GM18526 (cell line): ENCODE measurements around the gene ASB2.
A peak's percentile ranks its signal among the peaks of the same experiment; 100 is the strongest.

Experiments used
- POLR2A ChIP-seq: IDR thresholded peaks from 3 replicates; pipeline ENCODE4 v1.6.1; 2011; ENCODE audit not compliant: insufficient read length; ENCODE audit errors: extremely low read depth

ASB2 gene

DNA sequence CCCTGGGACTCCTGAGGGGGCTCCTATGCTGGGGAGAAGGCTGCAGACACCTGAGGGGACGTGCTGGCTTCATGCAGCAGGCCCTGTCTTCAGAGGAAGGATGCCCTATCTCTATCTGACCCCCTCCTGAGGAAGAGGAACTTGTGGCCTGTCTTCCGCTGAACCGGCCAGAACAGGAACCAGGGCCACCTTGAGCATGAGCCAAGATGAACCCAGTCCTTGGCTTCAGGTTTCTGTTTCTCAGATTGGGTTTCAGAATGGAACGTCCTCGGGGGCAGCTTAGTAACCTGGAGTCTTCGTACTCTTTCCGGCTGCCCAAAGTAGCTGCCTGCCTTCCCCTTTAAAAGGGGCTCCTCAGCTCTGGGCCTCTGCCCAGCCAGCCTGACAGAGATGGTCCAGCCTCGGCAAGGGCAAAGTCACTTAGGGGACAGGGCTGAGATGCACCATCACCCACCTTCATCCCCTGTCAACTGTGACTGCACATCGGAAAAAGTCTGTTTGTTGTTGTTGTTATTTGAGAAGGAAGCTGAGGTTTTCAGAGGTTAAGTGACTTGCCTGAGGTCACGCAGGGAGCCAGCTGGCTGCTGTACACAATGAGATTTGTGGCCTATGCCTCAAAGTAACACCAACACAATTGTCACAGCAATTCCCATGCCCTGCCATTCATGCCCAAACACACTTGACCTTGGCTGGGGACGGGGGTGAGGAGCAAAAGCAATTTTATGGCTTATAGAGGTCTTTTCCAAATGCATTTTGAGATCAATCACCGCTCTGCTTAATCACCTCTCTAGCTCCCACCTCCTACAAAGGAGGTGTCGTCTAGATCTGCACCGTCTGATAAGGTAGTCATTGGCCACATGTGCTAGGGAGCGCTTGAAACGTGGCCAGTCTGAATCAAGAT is 13.4 kb downstream of the ASB2 start:
- no peak for TF ChIP-seq POLR2A

DNA sequence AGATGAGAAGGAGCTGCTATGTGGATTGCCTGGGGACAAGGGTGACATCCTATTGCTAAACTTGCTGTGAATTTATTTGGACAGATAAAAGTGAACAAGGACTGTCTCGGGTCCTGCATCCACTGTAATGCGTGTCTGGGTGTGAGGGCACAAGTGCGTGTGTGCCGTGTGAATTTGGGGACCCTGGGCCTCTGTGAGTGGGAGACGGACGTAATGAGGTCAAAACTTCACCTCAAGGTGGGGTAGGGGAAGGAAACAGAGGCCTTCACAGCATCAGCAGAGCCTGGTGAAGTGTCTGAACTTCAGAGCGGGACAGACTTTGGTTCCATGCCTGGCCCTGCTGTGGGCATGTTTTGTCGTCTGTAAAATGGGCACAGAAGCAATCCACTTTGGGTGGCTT is 14.8 kb downstream of the ASB2 start:
- no peak for TF ChIP-seq POLR2A

DNA sequence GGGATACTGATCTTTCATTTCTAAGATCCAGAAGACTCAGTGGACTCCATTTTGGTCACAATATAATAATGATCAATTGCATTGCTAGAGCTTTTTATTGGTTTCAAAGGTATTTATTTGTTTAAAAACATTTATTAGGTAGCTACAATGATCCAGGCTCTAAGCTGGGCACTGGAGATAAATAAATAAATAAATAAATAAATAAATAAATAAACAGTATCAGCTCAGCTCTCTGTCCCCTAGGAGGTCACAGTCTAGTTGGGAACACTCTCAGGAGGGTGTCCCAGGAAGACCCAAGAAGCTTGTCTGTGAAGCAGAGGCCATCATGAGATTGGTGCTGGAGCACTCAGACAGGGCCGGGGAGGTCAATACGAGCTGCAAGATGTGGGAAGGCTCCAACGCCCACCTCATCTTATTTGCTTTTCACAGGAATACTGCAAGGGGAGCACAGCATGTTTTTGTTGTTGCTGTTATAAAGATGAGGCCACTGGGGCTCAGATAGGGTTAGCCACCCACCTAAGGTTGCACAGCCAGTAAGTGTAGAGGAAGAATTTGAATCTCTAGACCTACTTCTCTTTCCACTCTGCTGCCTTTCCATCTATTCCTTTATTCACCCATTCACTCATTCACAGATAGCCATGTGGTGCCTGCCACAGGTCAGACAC is 15.5 kb downstream of the ASB2 start:
- TF ChIP-seq POLR2A: no peak

DNA sequence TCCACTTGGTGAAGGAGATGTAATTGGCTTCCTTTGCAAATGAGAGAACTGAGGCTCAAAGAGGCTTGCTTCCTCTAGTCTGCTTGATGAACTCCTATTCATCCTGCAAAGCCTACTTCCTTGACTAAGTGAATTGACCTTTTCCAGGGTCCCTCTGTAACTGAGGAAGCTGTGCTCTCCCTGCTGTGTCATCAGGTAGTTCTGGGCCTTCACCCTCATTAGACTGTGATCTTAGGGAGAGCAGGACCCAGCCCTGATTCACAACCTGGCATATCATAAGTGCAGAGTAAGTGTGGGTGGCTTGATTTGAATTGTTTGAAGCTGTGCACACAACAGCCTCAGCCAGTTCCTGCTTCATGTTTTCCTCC is 16.3 kb downstream of the ASB2 start:
- no peak for TF ChIP-seq POLR2A

DNA sequence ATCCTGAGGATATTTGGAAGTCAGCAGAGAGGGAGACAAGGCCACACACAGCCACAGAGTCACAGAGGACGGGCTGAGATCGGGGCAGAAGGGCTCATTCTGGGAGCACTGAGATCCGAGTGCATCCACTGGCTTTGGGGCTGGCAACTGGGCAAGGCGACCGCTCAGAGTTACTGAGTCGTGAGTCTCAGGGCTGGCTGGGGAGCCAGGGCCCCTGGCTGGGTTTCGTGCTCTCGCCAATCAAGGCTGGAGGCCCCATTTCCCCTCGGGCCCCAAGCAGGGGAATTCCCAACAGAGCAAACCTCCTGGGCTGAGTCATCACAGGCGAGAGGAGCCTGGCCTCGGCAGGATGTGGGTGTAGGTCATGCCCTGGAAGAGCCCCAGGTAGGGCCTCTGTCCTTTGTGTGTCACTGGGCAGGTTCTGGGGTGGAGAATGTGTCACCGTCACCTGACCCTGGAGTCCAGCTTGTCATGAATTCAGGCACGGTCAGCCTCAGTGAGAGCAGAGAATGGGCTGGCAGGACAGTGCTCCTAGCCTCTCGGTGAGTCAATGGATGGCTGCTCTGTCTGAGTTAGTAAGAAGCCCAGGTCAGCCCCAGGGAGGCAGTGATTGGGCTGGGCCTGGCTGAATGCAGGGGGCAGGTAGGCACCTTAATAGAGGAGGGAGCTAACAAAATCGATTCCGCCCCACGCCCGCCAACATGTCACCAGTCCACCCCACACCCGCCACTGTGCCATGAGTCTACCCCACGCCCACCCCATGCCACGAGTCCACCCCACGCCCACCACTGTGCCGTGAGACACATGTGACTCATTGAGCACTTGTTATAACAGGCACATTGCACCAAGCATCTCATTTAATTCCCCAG is 16.9 kb downstream of the ASB2 start:
- TF ChIP-seq POLR2A: peak; percentile 40

DNA sequence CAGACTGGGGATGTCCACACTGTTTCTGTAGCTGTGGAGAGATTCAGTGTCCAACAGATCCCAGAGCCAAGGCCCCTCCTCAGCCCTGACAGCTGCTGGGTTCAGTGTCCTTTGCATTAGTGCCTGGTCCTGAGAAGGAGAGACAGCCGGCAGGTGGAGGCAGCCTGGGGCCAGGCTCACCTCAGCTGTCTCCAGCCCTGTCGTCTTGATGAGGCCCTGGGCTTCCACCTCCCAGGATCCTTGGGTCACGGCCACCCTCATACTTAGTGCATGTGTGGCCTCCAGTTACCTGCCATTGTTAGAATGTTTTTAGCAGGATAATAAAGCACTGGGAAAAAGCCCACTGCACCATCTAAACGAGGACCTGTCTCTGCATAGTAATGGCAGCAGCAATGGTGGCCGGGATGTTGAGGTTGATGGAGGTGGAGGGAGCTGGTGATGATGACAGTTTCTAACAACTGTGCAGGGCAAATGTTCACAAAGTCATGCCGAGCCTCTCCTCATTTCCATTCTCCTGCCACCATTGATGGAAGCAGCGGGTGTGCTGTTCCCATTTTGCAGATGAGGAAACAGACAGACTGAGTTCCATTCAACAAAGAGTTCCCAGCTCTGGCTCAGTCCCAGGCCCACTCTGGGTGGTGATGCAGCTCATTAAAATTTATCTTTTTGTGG is 17.7 kb downstream of the ASB2 start:
- no peak for TF ChIP-seq POLR2A

DNA sequence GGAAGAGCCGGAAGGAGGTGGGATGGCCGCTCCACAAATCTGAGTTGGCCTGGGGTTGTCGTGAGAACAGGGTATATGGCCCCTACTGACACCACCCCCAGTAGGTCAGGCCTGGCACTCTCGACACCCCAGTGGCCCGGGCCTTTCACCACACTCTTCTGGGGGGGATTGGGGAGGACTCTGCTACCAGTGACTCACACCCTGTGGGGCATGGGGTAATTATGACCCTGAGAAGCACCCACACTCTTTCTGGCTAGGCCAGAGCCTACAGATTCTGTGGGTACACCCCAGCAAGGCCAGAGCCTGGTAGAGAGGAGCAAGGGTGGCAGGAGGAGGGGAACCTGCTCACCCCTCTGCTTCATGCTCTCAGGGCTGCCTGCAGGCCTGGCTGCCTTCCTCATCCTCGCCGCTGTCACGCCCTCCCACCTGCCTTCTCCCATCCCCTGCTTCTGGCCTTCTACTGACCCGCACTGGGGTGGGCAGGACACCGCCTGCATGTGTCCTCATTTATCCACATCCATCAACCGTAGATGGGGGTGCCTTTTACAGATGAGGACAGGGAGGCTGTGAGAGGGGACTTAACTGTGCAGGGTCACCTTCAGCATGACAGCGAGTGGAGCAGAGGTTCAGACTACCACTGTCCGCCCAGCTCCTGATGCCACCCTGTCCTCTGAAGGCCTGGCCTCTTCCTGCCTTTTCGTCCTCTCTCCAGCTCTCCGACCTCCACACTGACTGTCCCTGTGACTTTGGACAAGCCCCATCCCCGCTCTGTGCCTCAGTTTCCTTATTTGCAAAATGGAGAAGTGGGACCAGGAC is 18.4 kb downstream of the ASB2 start:
- no peak for TF ChIP-seq POLR2A

DNA sequence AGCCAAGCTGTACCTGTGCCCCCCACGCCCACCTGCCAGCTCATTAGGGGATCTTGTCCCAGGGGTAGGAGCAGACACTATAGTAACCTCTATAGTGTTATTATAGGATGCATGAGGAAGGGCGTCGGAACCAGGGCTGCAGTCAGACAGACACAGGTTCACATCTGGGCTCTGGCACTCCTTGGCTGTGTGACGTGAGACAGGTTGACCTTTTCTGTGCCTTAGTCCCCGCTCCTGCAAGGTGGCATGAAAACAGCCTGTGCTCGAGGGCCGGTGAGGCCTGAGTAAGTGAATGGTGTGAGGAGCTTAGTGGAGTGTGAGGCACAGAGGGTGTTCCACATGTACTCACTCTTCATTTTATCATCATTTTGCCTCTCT is 19.0 kb downstream of the ASB2 start:
- TF ChIP-seq POLR2A: peak; percentile 13

DNA sequence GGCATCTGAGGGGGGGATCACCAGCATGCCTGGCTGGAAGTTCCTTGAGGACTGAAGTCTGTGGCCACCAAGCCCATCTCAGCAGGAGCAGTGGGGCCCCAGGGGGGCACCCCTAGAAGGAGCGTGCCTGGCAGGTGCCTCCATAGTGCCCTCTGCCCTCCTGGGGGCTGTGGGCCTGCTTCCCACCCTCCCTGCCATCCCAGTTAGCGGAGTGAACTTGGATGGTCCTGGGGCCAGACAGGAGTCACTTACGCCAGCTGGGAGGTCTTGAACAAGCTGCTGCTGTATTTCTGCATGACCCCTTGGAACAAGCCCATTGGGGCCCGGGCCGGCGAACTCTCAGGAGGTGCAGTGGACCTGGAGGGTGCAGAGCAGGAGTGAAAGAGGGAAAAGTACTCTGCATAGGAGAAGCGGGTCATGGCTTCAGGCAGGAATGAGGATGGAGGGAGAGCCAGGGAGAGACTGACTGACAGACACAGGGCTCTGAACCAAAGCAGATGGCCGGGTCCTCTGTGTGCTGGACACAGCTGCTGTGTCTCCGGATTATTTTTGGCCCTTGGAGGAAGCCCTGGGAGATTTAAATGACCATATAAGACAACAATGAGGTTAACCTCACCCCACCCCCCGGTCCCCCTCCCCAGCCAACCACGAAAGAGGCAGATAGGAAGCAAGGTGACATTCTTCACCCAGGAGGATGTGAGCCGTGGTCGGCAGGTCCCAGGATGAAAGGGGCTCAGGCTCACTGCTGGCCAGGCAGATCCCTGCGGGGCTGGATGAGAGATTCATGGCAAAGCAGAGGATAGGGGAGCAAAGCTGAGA is 19.6 kb downstream of the ASB2 start:
- no peak for TF ChIP-seq POLR2A

DNA sequence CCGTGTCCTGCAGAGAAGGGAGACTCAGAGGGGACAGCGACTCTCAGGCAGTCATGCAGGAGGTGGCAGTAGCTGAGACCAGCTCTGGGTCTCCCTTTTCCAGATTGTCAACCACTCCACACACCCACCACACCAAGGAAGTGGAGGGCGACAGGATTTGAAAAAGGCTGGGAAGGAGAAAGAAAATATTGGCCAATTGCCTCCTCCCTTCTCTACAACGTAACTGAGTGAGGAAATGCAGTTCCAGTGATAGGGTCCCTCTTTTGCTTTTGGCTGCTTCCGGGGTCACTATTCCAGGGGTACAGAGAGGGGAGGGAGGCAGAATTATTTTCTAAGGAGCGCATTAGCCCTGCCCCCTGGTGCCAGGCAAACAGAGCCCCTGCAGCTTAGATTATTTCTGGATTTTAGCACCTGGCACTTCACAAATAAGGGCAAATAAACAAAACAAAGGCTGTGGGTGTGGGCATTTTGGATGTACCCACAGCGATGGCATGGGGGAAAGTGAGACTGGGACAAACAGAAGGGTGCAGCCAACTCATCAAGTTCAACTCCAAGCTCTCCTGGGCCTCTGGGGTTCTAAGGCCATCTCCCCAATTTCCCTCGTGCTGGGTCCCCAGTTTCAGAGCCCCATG is 20.4 kb downstream of the ASB2 start:
- no peak for TF ChIP-seq POLR2A

DNA sequence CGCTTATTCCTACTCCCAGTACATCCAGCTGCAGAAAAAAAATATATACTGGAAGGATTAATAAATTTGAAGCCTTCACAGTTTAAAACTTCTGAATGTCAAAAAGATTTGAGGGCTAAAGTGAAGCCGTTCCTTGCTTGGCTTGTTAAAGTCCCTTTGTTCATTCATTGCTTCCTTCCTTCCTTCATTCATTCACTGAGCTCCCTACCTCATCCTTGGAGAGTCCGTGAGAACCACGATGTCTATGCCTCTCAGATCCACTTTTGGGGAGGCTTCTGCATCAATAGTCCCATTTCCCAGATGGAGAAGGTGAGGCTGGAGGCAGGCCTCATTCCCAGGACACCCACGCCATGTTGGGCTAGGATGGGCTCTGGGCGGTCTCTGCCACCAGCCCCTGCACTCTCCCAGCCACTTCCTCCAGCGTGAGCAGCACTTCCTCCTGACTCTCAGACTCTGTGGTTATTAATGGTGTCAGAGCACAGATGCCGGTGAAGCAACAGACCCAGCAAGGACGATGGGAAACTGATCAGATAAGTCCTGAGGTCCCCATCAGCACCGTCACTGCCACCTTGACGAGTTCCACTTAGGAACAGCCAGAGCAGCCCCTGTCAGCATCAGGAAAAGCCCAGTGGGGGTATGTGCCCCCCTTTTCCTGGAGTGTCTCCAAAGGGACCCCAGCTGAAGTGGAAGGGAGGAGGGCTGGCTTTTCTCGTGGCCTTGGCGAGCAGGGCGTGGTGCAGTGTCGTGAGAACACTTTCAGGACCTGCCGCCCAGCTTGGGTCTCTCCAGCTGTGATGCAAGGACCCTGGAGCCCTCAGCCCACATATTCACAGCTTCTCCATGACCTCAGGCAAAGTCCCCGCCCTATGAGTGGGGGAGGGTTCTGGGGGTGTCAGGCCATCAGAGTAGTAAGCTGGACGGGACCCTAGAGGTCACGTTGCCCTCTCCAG is 21.2 kb downstream of the ASB2 start:
- peak; percentile 26 for TF ChIP-seq POLR2A

DNA sequence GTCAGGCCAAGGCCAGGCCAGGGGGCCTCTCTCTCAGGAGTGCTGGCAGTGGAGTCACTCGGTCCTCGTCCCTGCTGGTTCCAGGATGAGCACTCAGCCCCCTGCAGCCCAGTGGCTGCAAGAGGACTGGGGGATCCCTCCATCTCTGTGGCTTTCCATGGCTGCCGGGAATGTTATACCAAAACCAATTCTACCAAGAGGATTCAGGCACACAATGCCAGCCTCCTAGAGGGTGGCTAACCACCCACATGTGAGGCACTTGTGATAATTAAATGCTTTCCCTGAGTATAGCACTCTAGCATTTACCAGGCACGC is 21.9 kb downstream of the ASB2 start:
- TF ChIP-seq POLR2A: no peak

DNA sequence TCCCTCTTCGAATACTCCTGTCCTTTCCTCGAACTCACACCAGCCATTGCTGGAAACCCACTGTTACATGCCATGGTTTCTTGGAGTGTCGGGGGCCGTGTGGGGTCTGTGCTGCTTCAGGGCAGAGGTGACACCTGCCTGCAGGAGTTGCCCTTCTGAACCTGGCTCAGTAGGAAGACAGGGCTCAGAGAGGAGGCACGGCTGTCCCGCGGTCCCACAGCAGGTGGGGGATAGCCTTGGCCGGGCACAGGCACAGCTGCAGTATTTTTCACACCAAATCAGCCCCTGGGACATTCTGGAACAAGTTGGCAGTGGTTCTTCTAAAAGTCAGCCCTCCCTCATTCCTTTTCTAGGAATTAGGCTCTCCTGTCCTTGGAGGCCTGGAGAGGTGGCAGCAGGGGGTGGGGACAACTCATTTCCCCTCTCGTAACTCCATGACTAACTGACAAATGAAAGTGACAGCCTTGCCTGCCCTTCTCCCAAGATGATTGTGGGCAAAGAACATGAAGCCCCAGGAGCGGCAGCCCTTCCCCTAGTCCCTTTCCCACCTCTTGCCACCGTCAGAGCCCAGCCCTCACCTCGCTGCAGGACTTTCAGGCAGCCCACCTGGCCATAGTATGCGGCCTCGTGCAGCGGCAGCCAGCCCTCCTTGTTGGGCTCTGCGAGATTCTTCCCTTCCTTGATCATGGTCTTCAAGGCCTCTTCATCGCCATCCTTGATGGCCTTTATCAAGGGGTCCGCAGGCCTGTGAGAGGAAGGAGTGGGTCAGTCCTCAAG is 22.4 kb downstream of the ASB2 start:
- TF ChIP-seq POLR2A: no peak
